HG02678 (cell line): Measurements from ENCODE around the gene SPIRE2.

Experiments used
- ATAC-seq: cut with Tn5 transposase; IDR thresholded peaks from one replicate; pipeline ENCODE4 v1.9.1; 2021; ENCODE audit warnings: mild to moderate bottlenecking, moderate library complexity; ENCODE audit not compliant: unreplicated experiment

SPIRE2 gene

GRCh38 chr16:89893642-89894548 lies 65.6 kb downstream of the SPIRE2 start:
- no peak for ATAC-seq

DNA sequence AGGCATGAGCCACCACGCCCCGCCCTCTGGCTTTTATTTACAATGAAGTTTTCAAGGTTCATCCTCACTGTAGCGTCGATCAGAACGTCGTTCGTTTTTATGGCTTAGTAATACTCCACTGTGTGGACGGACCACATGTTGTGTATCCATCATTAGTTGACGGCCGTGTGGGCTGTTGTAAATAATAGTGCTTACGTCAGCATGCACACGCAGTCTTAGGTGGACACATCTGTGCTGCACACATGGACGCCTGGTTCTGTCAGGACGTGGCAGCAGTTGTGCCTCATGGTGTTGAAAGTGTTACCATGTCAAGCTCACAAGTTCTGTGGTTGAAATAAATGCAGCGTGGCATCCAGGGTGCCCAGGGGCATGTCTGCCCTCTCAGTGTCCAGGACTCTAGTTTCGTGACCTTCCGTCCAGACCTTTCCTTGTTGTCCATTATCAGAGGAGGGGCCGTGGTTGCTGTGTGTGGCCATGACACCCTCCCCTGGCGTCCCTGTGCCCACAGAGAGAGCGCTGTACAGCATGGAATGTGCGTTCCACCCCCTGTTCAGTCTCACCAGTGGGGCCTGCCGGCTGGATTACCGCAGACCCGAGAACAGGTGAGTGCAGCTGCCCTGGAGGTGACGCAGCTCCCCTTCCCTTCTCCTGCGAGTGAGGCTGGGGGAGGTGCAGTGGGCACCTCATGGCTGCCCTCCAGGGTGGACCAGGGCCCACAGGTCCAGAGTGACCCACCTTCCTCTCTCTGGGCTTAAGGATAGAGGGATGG lies 67.4 kb downstream of the SPIRE2 start:
- no peak for ATAC-seq

GRCh38 chr16:89897204-89897603 lies 68.9 kb downstream of the SPIRE2 start:
- ATAC-seq: no peak

DNA sequence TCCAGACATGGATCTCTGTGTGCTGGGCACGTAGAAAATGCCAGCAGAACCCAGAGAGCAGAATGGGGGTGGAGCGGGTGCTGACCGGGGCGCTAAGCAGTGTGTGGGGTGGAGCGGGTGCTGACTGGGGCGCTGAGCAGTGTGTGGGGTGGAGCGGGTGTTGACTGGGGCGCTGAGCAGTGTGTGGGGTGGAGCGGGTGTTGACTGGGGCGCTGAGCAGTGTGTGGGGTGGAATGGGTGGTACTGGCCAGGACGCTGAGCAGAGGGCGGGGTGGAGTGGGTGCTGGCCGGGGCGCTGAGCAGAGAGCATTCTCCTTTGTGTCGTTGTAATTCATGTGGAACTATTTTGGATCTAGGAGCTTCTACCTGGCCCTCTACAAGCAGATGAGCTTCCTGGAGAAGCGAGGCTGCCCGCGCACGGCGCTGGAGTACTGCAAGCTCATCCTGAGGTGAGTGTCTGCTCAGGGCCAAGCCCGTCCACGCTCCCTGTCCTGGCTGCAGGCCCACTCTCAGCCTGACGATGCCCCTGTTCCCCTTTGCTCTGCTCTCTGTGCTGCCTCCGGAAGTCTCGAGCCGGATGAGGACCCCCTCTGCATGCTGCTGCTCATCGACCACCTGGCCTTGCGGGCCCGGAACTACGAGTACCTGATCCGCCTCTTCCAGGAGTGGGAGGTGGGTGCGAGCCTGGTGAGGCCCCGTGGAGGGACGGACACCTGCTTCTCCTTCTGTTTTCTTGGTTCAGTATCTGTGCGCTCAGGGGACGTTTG lies 70.1 kb downstream of the SPIRE2 start:
- ATAC-seq: no peak

GRCh38 chr16:89899879-89900481 lies 71.7 kb downstream of the SPIRE2 start:
- no peak for ATAC-seq

DNA sequence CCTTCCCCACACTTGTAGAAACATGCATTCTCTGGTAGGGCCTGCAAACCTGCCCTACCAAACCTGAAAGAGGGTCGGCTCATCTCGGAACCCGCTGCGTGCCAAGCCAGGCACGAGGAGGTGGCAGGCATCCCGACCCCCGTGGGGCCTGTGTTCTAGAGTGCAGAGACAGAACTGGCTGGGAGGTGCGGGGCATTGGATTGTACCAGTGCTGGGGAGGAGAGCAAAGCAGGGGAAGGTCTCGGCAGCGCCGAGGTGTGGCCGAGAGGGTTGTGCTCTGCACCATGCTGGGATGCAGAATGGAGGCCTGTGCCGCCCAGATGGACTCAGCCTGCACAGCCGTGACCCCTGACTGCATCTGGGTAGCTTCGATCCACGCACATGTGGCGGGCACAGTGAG lies 72.6 kb downstream of the SPIRE2 start:
- no peak for ATAC-seq

GRCh38 chr16:89902980-89903379 lies 74.7 kb downstream of the SPIRE2 start:
- no peak for ATAC-seq

- ATAC-seq: no peak
Observed at GRCh38 chr16:89903908-89904515, 75.7 kb downstream of the SPIRE2 start.

DNA sequence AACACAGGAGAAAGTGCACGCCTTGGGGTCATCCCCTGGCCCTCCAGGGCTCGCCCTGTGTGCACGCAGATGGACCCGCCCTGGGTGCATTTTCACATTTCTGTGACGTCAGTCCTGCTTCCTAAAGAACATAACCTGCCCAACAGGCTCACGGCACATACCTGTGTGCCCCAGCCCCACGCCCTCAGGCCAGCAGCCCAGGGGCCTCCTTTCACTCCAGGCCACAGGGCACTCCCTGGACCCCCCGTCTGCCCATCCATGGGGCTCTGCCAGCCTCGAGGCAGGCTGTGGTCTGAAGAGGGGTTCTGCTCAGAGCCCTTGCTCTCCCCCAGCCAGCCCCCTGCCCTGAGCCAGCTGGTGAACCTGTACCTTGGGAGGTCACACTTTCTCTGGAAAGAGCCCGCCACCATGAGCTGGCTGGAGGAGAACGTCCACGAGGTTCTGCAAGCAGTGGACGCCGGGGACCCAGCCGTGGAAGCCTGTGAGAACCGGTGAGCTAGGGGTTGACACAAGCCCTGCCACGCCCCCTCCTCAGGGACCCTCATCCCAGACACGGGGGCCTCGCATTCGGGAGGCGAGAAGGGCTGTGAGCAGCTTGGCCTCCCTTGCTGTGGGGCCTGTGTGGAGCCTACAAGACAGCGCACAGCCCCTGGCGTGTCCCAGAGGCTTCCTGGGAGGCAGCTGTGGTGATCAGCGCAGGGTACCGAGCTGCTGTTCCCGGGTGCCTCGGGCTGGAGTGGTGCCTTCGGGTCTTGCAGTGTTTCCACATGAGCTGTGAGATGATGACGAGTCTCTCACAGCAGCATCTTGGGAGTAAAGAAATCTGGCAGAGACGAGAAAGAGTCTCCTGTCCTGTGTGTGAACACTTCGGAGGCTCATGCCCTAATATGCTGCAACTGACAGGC lies 76.6 kb downstream of the SPIRE2 start:
- no peak for ATAC-seq

GRCh38 chr16:89905511-89906139 lies 77.3 kb downstream of the SPIRE2 start:
- no peak for ATAC-seq

DNA sequence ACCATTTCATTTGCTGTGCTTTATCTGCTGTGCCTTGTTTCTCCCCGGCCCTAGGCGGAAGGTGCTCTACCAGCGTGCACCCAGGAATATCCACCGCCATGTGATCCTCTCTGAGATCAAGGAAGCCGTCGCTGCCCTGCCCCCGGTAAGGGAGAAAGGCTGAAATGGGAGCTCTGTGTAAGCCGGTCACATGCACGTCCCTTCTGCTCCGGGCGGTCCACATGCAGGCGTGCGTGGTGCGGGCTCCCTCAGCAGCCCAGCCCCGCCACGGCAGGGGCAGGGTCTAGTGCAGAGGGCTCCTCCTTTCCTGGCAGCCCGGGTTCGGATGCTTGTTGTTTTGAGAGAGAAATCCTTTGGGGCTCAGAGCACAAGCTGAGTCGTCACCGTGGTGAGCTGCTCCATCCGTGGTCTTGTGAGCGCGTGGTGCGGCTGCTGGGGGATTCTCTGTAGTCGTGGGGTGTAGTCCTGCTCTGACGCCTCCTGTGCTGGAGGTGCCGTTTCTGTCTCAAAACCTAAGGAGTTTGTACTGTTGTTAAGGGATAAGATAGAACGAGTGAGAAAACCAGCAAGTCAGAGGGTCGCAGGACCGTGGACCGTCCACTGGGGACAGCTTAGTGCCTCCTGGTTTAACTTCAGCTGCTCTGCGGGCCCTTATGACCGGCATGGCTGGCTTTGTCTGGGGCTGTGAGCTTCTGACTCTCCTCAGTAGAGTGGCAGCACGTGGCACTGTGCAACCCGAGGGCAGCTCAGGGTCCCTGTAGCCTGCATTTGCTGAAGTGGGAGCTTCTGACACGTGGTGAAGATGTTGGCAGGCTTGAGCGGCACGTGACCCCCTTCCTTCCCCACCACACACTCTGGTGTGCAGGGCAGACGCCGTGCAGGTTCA lies 78.1 kb downstream of the SPIRE2 start:
- no peak for ATAC-seq

DNA sequence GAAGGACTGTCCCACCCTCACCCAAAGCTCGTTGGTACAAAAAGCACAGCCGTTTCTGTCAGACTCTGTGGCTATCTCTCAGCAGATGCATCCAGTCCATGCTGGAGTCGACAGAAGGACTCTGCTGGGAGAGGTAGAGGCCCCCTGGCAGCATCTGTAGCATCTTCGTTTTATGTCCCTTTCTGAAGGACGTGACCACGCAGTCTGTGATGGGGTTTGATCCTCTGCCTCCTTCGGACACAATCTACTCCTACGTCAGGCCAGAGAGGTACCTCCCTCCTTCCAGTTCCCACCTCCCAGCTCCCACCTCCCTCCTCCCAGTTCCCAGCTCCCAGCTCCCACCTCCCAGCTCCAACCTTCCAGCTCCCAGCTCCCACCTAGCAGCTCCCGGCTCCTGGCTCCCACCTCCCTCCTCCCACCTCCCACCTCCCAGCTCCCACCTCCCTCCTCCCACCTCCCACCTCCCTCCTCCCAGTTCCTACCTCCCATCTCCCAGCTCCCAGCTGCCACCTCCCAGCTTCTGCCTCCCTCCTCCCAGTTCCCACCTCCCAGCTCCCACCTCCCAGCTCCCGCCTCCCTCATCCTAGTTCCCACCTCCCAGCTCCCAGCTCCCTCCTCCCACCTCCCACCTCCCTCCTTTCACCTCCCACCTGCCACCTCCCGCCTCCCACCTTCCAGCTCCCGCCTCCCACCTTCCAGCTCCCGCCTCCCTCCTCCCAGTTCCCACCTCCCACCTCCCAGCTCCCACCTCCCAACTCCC lies 79.0 kb downstream of the SPIRE2 start:
- ATAC-seq: no peak

DNA sequence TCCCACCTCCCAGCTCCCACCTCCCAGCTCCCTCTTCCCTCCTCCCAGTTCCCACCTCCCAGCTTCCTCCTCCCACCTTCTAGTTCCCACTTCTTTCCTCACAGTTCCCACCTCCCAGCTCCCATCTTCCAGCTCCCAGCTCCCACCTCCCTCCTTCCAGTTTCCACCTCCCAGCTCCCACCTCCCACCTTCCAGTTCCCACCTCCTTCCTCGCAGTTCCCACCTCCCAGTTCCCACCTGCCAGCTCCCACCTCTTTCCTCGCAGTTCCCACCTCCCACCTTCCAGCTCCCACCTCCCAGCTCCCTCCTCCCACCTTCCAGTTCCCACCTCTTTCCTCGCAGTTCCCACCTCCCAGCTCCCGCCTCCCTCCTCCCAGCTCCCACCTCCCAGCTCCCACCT lies 80.0 kb downstream of the SPIRE2 start:
- no peak for ATAC-seq

- ATAC-seq: no peak
Observed at GRCh38 chr16:89909777-89910716, 81.8 kb downstream of the SPIRE2 start.

GRCh38 chr16:89910717-89911354 lies 82.6 kb downstream of the SPIRE2 start:
- no peak for ATAC-seq

DNA sequence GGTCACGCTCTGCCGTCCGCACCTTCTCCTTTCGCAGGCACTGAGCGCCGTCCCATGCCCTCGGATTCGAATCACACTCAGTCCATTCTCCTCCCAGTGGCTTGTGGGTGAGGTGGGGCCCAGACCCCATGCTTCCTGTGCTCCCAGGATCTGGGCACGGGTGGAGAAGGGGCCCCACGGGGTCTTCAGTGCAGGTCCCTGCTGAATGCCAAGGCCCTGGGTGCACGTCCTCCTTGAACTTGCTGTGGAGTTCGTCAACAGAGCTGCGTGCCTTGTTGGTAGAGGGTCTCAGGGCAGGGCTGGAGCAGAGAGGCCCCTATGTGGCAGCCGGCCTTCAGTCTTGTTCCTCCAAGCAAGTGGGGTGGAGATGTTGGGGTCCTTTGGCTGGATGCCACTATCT lies 83.1 kb downstream of the SPIRE2 start:
- ATAC-seq: no peak
